IPS-18c (cell line): ENCODE results near the gene SIPA1L2.

Source experiments
- H3K4me3 ChIP-seq: 2 replicates; pipeline ENCODE4 v1.7.0; 2013; ENCODE audit warnings: low read depth, mild to moderate bottlenecking, low read length, moderate library complexity; ENCODE audit not compliant: insufficient read depth
- H3K9me3 ChIP-seq: one replicate; pipeline ENCODE4 v1.6.1; 2013; ENCODE audit warnings: mild to moderate bottlenecking, low read length, moderate library complexity; ENCODE audit not compliant: control insufficient read depth, insufficient read depth

The SIPA1L2 gene

GRCh38 chr1:232600424-232601258 is 29.3 kb downstream of the SIPA1L2 start:
- Histone ChIP-seq H3K9me3 (no peaks in the 10 kb centered on the region), H3K4me3 (no peak overlapping the region)

- Histone ChIP-seq H3K4me3 (no peak overlapping the region), H3K9me3 (no peaks in the 10 kb centered on the region)
These were observed 30.5 kb downstream of the SIPA1L2 start for GRCh38 chr1:232599178-232600041.

- Histone ChIP-seq H3K9me3 (no peaks in the 10 kb centered on the region), H3K4me3 (no peak overlapping the region)
These were observed 31.1 kb downstream of the SIPA1L2 start for GRCh38 chr1:232598837-232599177.

GRCh38 chr1:232598133-232598532 is 31.8 kb downstream of the SIPA1L2 start:
- H3K4me3 ChIP-seq, result no peak overlapping the region

GRCh38 chr1:232597721-232598120 is 32.2 kb downstream of the SIPA1L2 start:
- no peak overlapping the region for H3K4me3 ChIP-seq
- H3K9me3 ChIP-seq, result no peaks in the 10 kb centered on the region

More at GRCh38 chr1:232598133-232598532, 31.8 kb downstream of the SIPA1L2 start:
- H3K9me3 ChIP-seq, result no peaks in the 10 kb centered on the region

GRCh38 chr1:232596666-232597303 is 33.1 kb downstream of the SIPA1L2 start:
- H3K4me3 ChIP-seq, result no peak overlapping the region
- H3K9me3 ChIP-seq, result no peaks in the 10 kb centered on the region

GRCh38 chr1:232594768-232595698 is 34.9 kb downstream of the SIPA1L2 start:
- no peak overlapping the region for H3K4me3 ChIP-seq
- H3K9me3 ChIP-seq, result no peaks in the 10 kb centered on the region

- Histone ChIP-seq H3K4me3 (no peak overlapping the region), H3K9me3 (no peaks in the 10 kb centered on the region)
These were observed 36.0 kb downstream of the SIPA1L2 start for GRCh38 chr1:232593717-232594502.

GRCh38 chr1:232591344-232591743 is 38.6 kb downstream of the SIPA1L2 start:
- Histone ChIP-seq H3K9me3 (no peaks in the 10 kb centered on the region), H3K4me3 (no peak overlapping the region)

- H3K4me3 ChIP-seq, result no peak overlapping the region
- no peaks in the 10 kb centered on the region for H3K9me3 ChIP-seq
These were observed 39.2 kb downstream of the SIPA1L2 start for GRCh38 chr1:232590744-232591082.

GRCh38 chr1:232589812-232590743 is 39.9 kb downstream of the SIPA1L2 start:
- H3K4me3 ChIP-seq, result no peak overlapping the region

GRCh38 chr1:232589111-232589811 is 40.7 kb downstream of the SIPA1L2 start:
- H3K4me3 ChIP-seq, result no peak overlapping the region
- no peaks in the 10 kb centered on the region for H3K9me3 ChIP-seq

More at GRCh38 chr1:232589812-232590743, 39.9 kb downstream of the SIPA1L2 start:
- H3K9me3 ChIP-seq, result no peaks in the 10 kb centered on the region

GRCh38 chr1:232587141-232588008 is 42.6 kb downstream of the SIPA1L2 start:
- no peak overlapping the region for H3K4me3 ChIP-seq
- H3K9me3 ChIP-seq, result no peaks in the 10 kb centered on the region

GRCh38 chr1:232586679-232587078 is 43.3 kb downstream of the SIPA1L2 start:
- Histone ChIP-seq H3K9me3 (no peaks in the 10 kb centered on the region), H3K4me3 (no peak overlapping the region)
